Measurements from ENCODE around the gene PLIN3.

The PLIN3 gene

GRCh38 chr19:4851551-4852290 is 15.7 kb downstream of the PLIN3 start (continued):
- TF ChIP-seq PRDM6 (tag by site-specific recombination; IDR thresholded peaks at IDR 0.05) = no peak
- TF ChIP-seq HIC1 (tag by site-specific recombination; IDR thresholded peaks at IDR 0.05) = 0 out of 2 replicates have a peak, but pooled peaks have one; percentile 11
- TF ChIP-seq KLF16 (tag by site-specific recombination; IDR thresholded peaks at IDR 0.05) = no peak
- TF ChIP-seq ZBTB6 (tag by site-specific recombination; IDR thresholded peaks at IDR 0.05) = no peak
- no peak for TF ChIP-seq ZBTB20 (tag by site-specific recombination; IDR thresholded peaks at IDR 0.05)
- TF ChIP-seq KLF7 (tag by site-specific recombination; IDR thresholded peaks at IDR 0.05; ENCODE audit: borderline replicate concordance) = no peak
- no peak for TF ChIP-seq OSR2 (tag by site-specific recombination; IDR thresholded peaks at IDR 0.05)
- no peak for TF ChIP-seq ZNF292 (tag by site-specific recombination; IDR thresholded peaks at IDR 0.05; ENCODE audit: borderline replicate concordance, low read depth)
- TF ChIP-seq ZSCAN4 (tag by site-specific recombination; IDR thresholded peaks at IDR 0.05) = no peak
- no peak for TF ChIP-seq ZBTB8A (tag by site-specific recombination; IDR thresholded peaks at IDR 0.05)
- TF ChIP-seq ZNF394 (tag by site-specific recombination; IDR thresholded peaks at IDR 0.05; ENCODE audit: borderline replicate concordance) = no peak
- no peak for TF ChIP-seq ZNF518A (tag by site-specific recombination; conservative IDR thresholded peaks at IDR 0.05; ENCODE audit: low read depth)
- no peak for TF ChIP-seq ZNF501 (tag by site-specific recombination; IDR thresholded peaks at IDR 0.05)
- TF ChIP-seq ZNF660 (tag by site-specific recombination; IDR thresholded peaks at IDR 0.05) = no peak
- TF ChIP-seq ZNF221 (tag by site-specific recombination; IDR thresholded peaks at IDR 0.05; ENCODE audit: borderline replicate concordance) = no peak
- no peak; the same call in 1 of the 2 replicates for TF ChIP-seq ZBTB10 (tag by site-specific recombination; IDR thresholded peaks at IDR 0.05)
- no peak; the same call in 1 of the 2 replicates for TF ChIP-seq PRDM2 (tag by site-specific recombination; IDR thresholded peaks at IDR 0.05; ENCODE audit: borderline replicate concordance)
